Measurements from ENCODE around the gene MRFAP1L1.

- TF ChIP-seq CTCF (IDR thresholded peaks at IDR 0.05; ENCODE audit: low read depth, low read length) (no peak), EZH2phosphoT487 (IDR thresholded peaks at IDR 0.05; ENCODE audit: low read depth) (no peak)
These were observed 49.8 kb downstream of the MRFAP1L1 start for GRCh38 chr4:6659897-6660296.

All from OCI-LY3 (cell line).